ENCODE results near the gene SPTBN1. TPM values are rescaled to one million over a fixed set of nuclear protein-coding genes. Genes with fewer than 3 reads are reported as not detected.

Gene SPTBN1
- total and polyA plus RNA-seq, 2 experiments from 2014 or later, result 122 to 341 TPM

- H3K27ac ChIP-seq, result no peak overlapping the region
- H3K4me1 ChIP-seq (ENCODE audit: insufficient read depth), result peaks cover 54% of the 10 kb centered on the region
- TF ChIP-seq CTCF (IDR thresholded peaks at IDR 0.05; ENCODE audit: poor library complexity), result no peak
- TF ChIP-seq EZH2 (IDR thresholded peaks at IDR 0.05; ENCODE audit: borderline replicate concordance), result no peak
- TF ChIP-seq EZH2phosphoT487 (IDR thresholded peaks at IDR 0.05; ENCODE audit: low read depth, severe bottlenecking, unreplicated experiment), result no peak
- no peaks in the 10 kb centered on the region for H3K9me3 ChIP-seq (ENCODE audit: low read depth)
- H4K20me1 ChIP-seq (ENCODE audit: insufficient read depth, poor library complexity, severe bottlenecking), result peaks cover 77% of the 10 kb centered on the region
- no peaks in the 10 kb centered on the region for H3K36me3 ChIP-seq (replicated peaks; ENCODE audit: insufficient read depth, low read depth)
- 84% methylated on average over 7 of the region's 7 CpGs for WGBS (ENCODE audit: low lambda C conversion rate, missing lambda C conversion rate)
- H3K27me3 ChIP-seq, result no peaks in the 10 kb centered on the region
- H3K9me2 ChIP-seq (replicated peaks; ENCODE audit: insufficient read depth), result no peaks in the 10 kb centered on the region
- H3K79me2 ChIP-seq, result peaks cover 98% of the 10 kb centered on the region
- no peak overlapping the region for H3K4me3 ChIP-seq
- no peak for DNase-seq (ENCODE audit: low spot score)
- no peak overlapping the region for H2AFZ ChIP-seq
- no peak overlapping the region for H3K4me2 ChIP-seq
Observed at GRCh38 chr2:54586062-54586461, 129.9 kb downstream of the SPTBN1 start.

GRCh38 chr2:54586494-54586893 is 130.4 kb downstream of the SPTBN1 start:
- Histone ChIP-seq H3K9me2 (replicated peaks; ENCODE audit: insufficient read depth) (no peaks in the 10 kb centered on the region), H3K4me1 (ENCODE audit: insufficient read depth) (peaks cover 50% of the 10 kb centered on the region), H4K20me1 (ENCODE audit: insufficient read depth, poor library complexity, severe bottlenecking) (peaks cover 79% of the 10 kb centered on the region), H3K9me3 (ENCODE audit: low read depth) (no peaks in the 10 kb centered on the region), H3K79me2 (peaks cover 98% of the 10 kb centered on the region), H3K27me3 (no peaks in the 10 kb centered on the region), H2AFZ (no peak overlapping the region), H3K27ac (peak overlapping the region; percentile 11), H3K4me3 (no peak overlapping the region), H3K36me3 (replicated peaks; ENCODE audit: insufficient read depth, low read depth) (no peaks in the 10 kb centered on the region), H3K4me2 (no peak overlapping the region)
- 74% methylated on average over 4 of the region's 4 CpGs for WGBS (ENCODE audit: low lambda C conversion rate, missing lambda C conversion rate)
- no peak for DNase-seq (ENCODE audit: low spot score)
- TF ChIP-seq EZH2phosphoT487 (IDR thresholded peaks at IDR 0.05; ENCODE audit: low read depth, severe bottlenecking, unreplicated experiment) (no peak), EZH2 (IDR thresholded peaks at IDR 0.05; ENCODE audit: borderline replicate concordance) (no peak), CTCF (IDR thresholded peaks at IDR 0.05; ENCODE audit: poor library complexity) (no peak)

GRCh38 chr2:54587171-54588016 is 131.3 kb downstream of the SPTBN1 start:
- Histone ChIP-seq H3K79me2 (peaks cover 98% of the 10 kb centered on the region), H4K20me1 (ENCODE audit: insufficient read depth, poor library complexity, severe bottlenecking) (peaks cover 78% of the 10 kb centered on the region), H3K9me3 (ENCODE audit: low read depth) (no peaks in the 10 kb centered on the region), H3K36me3 (replicated peaks; ENCODE audit: insufficient read depth, low read depth) (no peaks in the 10 kb centered on the region), H3K27ac (peak overlapping the region; percentile 35), H3K27me3 (no peaks in the 10 kb centered on the region), H3K4me3 (no peak overlapping the region), H3K9me2 (replicated peaks; ENCODE audit: insufficient read depth) (no peaks in the 10 kb centered on the region), H2AFZ (no peak overlapping the region), H3K4me1 (ENCODE audit: insufficient read depth) (peaks cover 43% of the 10 kb centered on the region), H3K4me2 (no peak overlapping the region)
- TF ChIP-seq EZH2phosphoT487 (IDR thresholded peaks at IDR 0.05; ENCODE audit: low read depth, severe bottlenecking, unreplicated experiment) (no peak), EZH2 (IDR thresholded peaks at IDR 0.05; ENCODE audit: borderline replicate concordance) (no peak), CTCF (IDR thresholded peaks at IDR 0.05; ENCODE audit: poor library complexity) (no peak)
- 91% methylated on average over 8 of the region's 8 CpGs for WGBS (ENCODE audit: low lambda C conversion rate, missing lambda C conversion rate)
- DNase-seq (ENCODE audit: low spot score), result no peak
